Trophoblast cell (in vitro differentiated cells and primary cell): ENCODE data around the gene STPG3.

ENCODE experiments used
- DNase-seq, 2 donors: peaks; one replicate each; pipeline ENCODE4 v3.0.0-alpha.2; 2016
- H2AFZ ChIP-seq: 2 replicates; pipeline ENCODE4 v1.6.1; 2013; ENCODE audit warnings: low read length, moderate library complexity, mild to moderate bottlenecking; ENCODE audit not compliant: insufficient read depth, poor library complexity
- H2AK5ac ChIP-seq: 2 replicates; pipeline ENCODE4 v1.6.1; 2013; ENCODE audit warnings: mild to moderate bottlenecking, low read length
- H2BK120ac ChIP-seq: 2 replicates; pipeline ENCODE4 v1.6.1; 2013; ENCODE audit warnings: low read length, mild to moderate bottlenecking, moderate library complexity; ENCODE audit not compliant: insufficient read depth, poor library complexity
- H2BK12ac ChIP-seq: 2 replicates; pipeline ENCODE4 v1.6.1; 2013; ENCODE audit warnings: mild to moderate bottlenecking, low read length, moderate library complexity
- H2BK5ac ChIP-seq: 2 replicates; pipeline ENCODE4 v1.6.1; 2013; ENCODE audit warnings: low read length, low read depth, moderate library complexity, mild to moderate bottlenecking; ENCODE audit not compliant: poor library complexity
- H3K14ac ChIP-seq: 2 replicates; pipeline ENCODE4 v1.6.1; 2013; ENCODE audit warnings: mild to moderate bottlenecking, low read length
- H3K18ac ChIP-seq: 2 replicates; pipeline ENCODE4 v1.6.1; 2013; ENCODE audit warnings: mild to moderate bottlenecking, low read length
- H3K23ac ChIP-seq: 2 replicates; pipeline ENCODE4 v1.6.1; 2013; ENCODE audit warnings: low read length
- H3K27ac ChIP-seq: 2 replicates; pipeline ENCODE4 v1.5.1; 2013; ENCODE audit warnings: low read depth, mild to moderate bottlenecking, inconsistent platforms, low read length, moderate library complexity
- H3K27me3 ChIP-seq: 2 replicates; pipeline ENCODE4 v1.6.1; 2013; ENCODE audit warnings: inconsistent platforms, mild to moderate bottlenecking, low read length, moderate library complexity; ENCODE audit not compliant: insufficient read depth
- H3K36me3 ChIP-seq, 2 experiments: 1 replicate in 1 of 2; 2 replicates in 1 of 2; pipeline ENCODE4 v1.6.1; 2013; ENCODE audit warnings: low read length in 2 of 2, mild to moderate bottlenecking in 2 of 2, moderate library complexity in 1 of 2; ENCODE audit not compliant: insufficient read depth in 2 of 2, control insufficient read depth in 1 of 2
- H3K4ac ChIP-seq: 2 replicates; pipeline ENCODE4 v1.6.1; 2013; ENCODE audit warnings: low read depth, mild to moderate bottlenecking, low read length, moderate library complexity
- H3K4me1 ChIP-seq, 2 experiments: 1 replicate in 1 of 2; 2 replicates in 1 of 2; pipeline ENCODE4 v1.6.1; 2013; ENCODE audit warnings: low read length in 2 of 2, mild to moderate bottlenecking in 2 of 2, moderate library complexity in 1 of 2; ENCODE audit not compliant: insufficient read depth in 2 of 2, control insufficient read depth in 1 of 2
- H3K4me2 ChIP-seq: 2 replicates; pipeline ENCODE4 v1.6.1; 2013; ENCODE audit warnings: inconsistent platforms, mild to moderate bottlenecking, low read length, moderate library complexity
- H3K4me3 ChIP-seq: 2 replicates; pipeline ENCODE4 v1.5.1; 2013; ENCODE audit warnings: mild to moderate bottlenecking, low read depth, low read length, inconsistent platforms
- H3K79me1 ChIP-seq: one replicate; pipeline ENCODE4 v1.6.1; 2013; ENCODE audit warnings: low read length
- H3K79me2 ChIP-seq: 2 replicates; pipeline ENCODE4 v1.6.1; 2013; ENCODE audit warnings: low read length, mild to moderate bottlenecking; ENCODE audit not compliant: control insufficient read depth, insufficient read depth, poor library complexity
- H3K9ac ChIP-seq: 2 replicates; pipeline ENCODE4 v1.6.1; 2013; ENCODE audit warnings: mild to moderate bottlenecking, low read length
- H3K9me3 ChIP-seq: 2 replicates; pipeline ENCODE4 v1.6.1; 2013; ENCODE audit warnings: low read depth, mild to moderate bottlenecking, control low read depth, inconsistent platforms, low read length; ENCODE audit not compliant: insufficient read depth
- H4K12ac ChIP-seq: 2 replicates; pipeline ENCODE4 v1.6.1; 2013; ENCODE audit warnings: low read depth, mild to moderate bottlenecking, low read length, moderate library complexity
- H4K8ac ChIP-seq: 2 replicates; pipeline ENCODE4 v1.6.1; 2013; ENCODE audit warnings: low read depth, mild to moderate bottlenecking, low read length, moderate library complexity
- H4K91ac ChIP-seq: one replicate; pipeline ENCODE4 v1.6.1; 2013; ENCODE audit warnings: low read depth, mild to moderate bottlenecking, low read length, moderate library complexity
- WGBS: extraction: QIAGEN DNeasy Blood & Tissue Kit; methylation state at CpG from one replicate; pipeline ENCODE4 v1.1.7; 2013; ENCODE audit warnings: missing lambda C conversion rate; ENCODE audit not compliant: insufficient read length, insufficient coverage; ENCODE audit errors: extremely low coverage; 5-methylcytosine and 5-hydroxymethylcytosine counted together

Gene STPG3

GRCh38 chr9:137264067-137264466, 13.0 kb downstream of the STPG3 start:
- no peak overlapping the region for H4K91ac ChIP-seq
- no peaks in the 10 kb centered on the region for H3K4me1 ChIP-seq
- no peak for DNase-seq
- H3K9ac ChIP-seq, result peak overlapping the region; percentile 50
- no peak overlapping the region for H2AK5ac ChIP-seq
- H3K4ac ChIP-seq, result no peak overlapping the region
- no peak overlapping the region for H2BK12ac ChIP-seq
- no peaks in the 10 kb centered on the region for H3K9me3 ChIP-seq
- no peak overlapping the region for H2BK120ac ChIP-seq
- H3K4me2 ChIP-seq, result no peak overlapping the region
- no peaks in the 10 kb centered on the region for H3K27me3 ChIP-seq
- H3K18ac ChIP-seq, result no peak overlapping the region
- H3K36me3 ChIP-seq, result peaks cover 53 to 57% of the 10 kb centered on the region in 2 experiments
- no peak overlapping the region for H3K14ac ChIP-seq
- H3K79me1 ChIP-seq, result no peaks in the 10 kb centered on the region
- H2BK5ac ChIP-seq, result no peak overlapping the region
- H4K8ac ChIP-seq, result no peak overlapping the region
- no peak overlapping the region for H3K23ac ChIP-seq
- H3K27ac ChIP-seq, result no peak overlapping the region
- no peak overlapping the region for H2AFZ ChIP-seq
- no peaks in the 10 kb centered on the region for H3K79me2 ChIP-seq
- no CpG with 5 or more reads among the region's 22 CpGs for WGBS
- no peak overlapping the region for H3K4me3 ChIP-seq
- no peak overlapping the region for H4K12ac ChIP-seq

- Histone ChIP-seq H3K4me1 (no peaks in the 10 kb centered on the region), H4K12ac (peak overlapping the region; percentile 39), H3K79me1 (no peaks in the 10 kb centered on the region), H2AFZ (no peak overlapping the region), H4K91ac (no peak overlapping the region), H3K27me3 (no peaks in the 10 kb centered on the region), H2BK12ac (no peak overlapping the region), H3K9me3 (no peaks in the 10 kb centered on the region), H3K4me2 (no peak overlapping the region), H3K23ac (no peak overlapping the region), H3K36me3 (peaks cover 61 to 63% of the 10 kb centered on the region in 2 experiments), H3K18ac (no peak overlapping the region), H2BK120ac (no peak overlapping the region), H3K4ac (no peak overlapping the region), H3K14ac (no peak overlapping the region), H4K8ac (no peak overlapping the region), H3K4me3 (no peak overlapping the region), H2BK5ac (no peak overlapping the region), H2AK5ac (no peak overlapping the region), H3K27ac (no peak overlapping the region), H3K9ac (no peak overlapping the region), H3K79me2 (no peaks in the 10 kb centered on the region)
- no peak for DNase-seq
- no CpG with 5 or more reads among the region's 29 CpGs for WGBS
Observed at GRCh38 chr9:137265496-137266161, 14.5 kb downstream of the STPG3 start.

- no peak overlapping the region for H3K23ac ChIP-seq
- H3K27me3 ChIP-seq, result no peaks in the 10 kb centered on the region
- H3K4me1 ChIP-seq, result no peaks in the 10 kb centered on the region
- H2BK5ac ChIP-seq, result no peak overlapping the region
- DNase-seq, result no peak
- H3K27ac ChIP-seq, result no peak overlapping the region
- H3K4me2 ChIP-seq, result no peak overlapping the region
- no peak overlapping the region for H2BK120ac ChIP-seq
- no peak overlapping the region for H3K4me3 ChIP-seq
- no peak overlapping the region for H4K91ac ChIP-seq
- H3K9me3 ChIP-seq, result no peaks in the 10 kb centered on the region
- H3K14ac ChIP-seq, result no peak overlapping the region
- H3K79me2 ChIP-seq, result no peaks in the 10 kb centered on the region
- H3K4ac ChIP-seq, result no peak overlapping the region
- H3K79me1 ChIP-seq, result no peaks in the 10 kb centered on the region
- no CpG with 5 or more reads among the region's 15 CpGs for WGBS
- no peak overlapping the region for H4K8ac ChIP-seq
- peaks cover 66 to 69% of the 10 kb centered on the region in 2 experiments for H3K36me3 ChIP-seq
- no peak overlapping the region for H3K9ac ChIP-seq
- H3K18ac ChIP-seq, result no peak overlapping the region
- H2BK12ac ChIP-seq, result no peak overlapping the region
- H2AFZ ChIP-seq, result no peak overlapping the region
- no peak overlapping the region for H2AK5ac ChIP-seq
- no peak overlapping the region for H4K12ac ChIP-seq
Observed at GRCh38 chr9:137266162-137266527, 15.1 kb downstream of the STPG3 start.

- H3K27me3 ChIP-seq, result no peaks in the 10 kb centered on the region
- H3K79me2 ChIP-seq, result no peaks in the 10 kb centered on the region
- no peaks in the 10 kb centered on the region for H3K9me3 ChIP-seq
- H2BK12ac ChIP-seq, result no peak overlapping the region
- H3K4me1 ChIP-seq, result no peaks in the 10 kb centered on the region
- no peak overlapping the region for H2BK120ac ChIP-seq
- H2AK5ac ChIP-seq, result no peak overlapping the region
- no peak overlapping the region for H3K4me3 ChIP-seq
- no peak overlapping the region for H3K23ac ChIP-seq
- H3K9ac ChIP-seq, result no peak overlapping the region
- H2BK5ac ChIP-seq, result no peak overlapping the region
- peaks cover 70 to 74% of the 10 kb centered on the region in 2 experiments for H3K36me3 ChIP-seq
- no peak overlapping the region for H2AFZ ChIP-seq
- H3K18ac ChIP-seq, result no peak overlapping the region
- no peak overlapping the region for H4K8ac ChIP-seq
- no peak overlapping the region for H4K12ac ChIP-seq
- WGBS, result no CpG with 5 or more reads among the region's 34 CpGs
- no peaks in the 10 kb centered on the region for H3K79me1 ChIP-seq
- H3K4me2 ChIP-seq, result no peak overlapping the region
- DNase-seq, result no peak
- H4K91ac ChIP-seq, result no peak overlapping the region
- H3K27ac ChIP-seq, result no peak overlapping the region
- H3K14ac ChIP-seq, result no peak overlapping the region
- no peak overlapping the region for H3K4ac ChIP-seq
Observed at GRCh38 chr9:137266585-137267453, 15.7 kb downstream of the STPG3 start.
